GM12878 (cell line): ENCODE measurements around the gene FNIP1. TPM values are rescaled to one million over a fixed set of nuclear protein-coding genes. Genes with fewer than 3 reads are reported as not detected.

Experiments used
- ATAC-seq: fragments of 200-7000 bp; cut with Tn5 transposase; 3 replicates; pipeline ENCODE4 v1.9.1; 2020; ENCODE audit warnings: mild to moderate bottlenecking, moderate library complexity
- BruUV-seq: library from RNA; stranded (reverse); fragments of 400-500 nt; replicated peaks from 2 replicates; lab custom pipeline; 2021; lab: Mats Ljungman, UMichigan
- CTCF ChIA-PET: fragments of 300-600 bp; sonication (Branson Sonifier 250); formaldehyde crosslinking; extraction: SDS; loops from one replicate; lab custom pipeline; 2021; ENCODE audit warnings: inconsistent platforms; lab: Yijun Ruan, JAX
- POLR2A ChIA-PET: fragments of 350-600 bp; formaldehyde crosslinking; extraction: SDS; loops from one replicate; lab custom pipeline; 2021; ENCODE audit warnings: inconsistent platforms; lab: Charles Lee
- RAD21 ChIA-PET: fragments of 300-600 bp; sonication (Branson Sonifier 250); formaldehyde crosslinking; loops from one replicate; lab custom pipeline; 2023; ENCODE audit warnings: antibody characterized with exemption; ENCODE audit not compliant: unreplicated experiment; lab: Charles Lee
- SMC1A ChIA-PET: fragments of 300-600 bp; sonication (Branson Sonifier 250); formaldehyde crosslinking; loops from one replicate; lab custom pipeline; 2023; ENCODE audit not compliant: unreplicated experiment, uncharacterized antibody; lab: Charles Lee
- DNase-seq: peaks from one replicate; pipeline ENCODE4 v3.0.0-alpha.2; 2011; ENCODE audit warnings: low read depth, low spot score
- FAIRE-seq: peaks from 3 replicates; lab custom pipeline; 2011; peaks lifted over from hg19 to GRCh38; lab: Jason Lieb, UNC
- H2AFZ ChIP-seq: 2 replicates; pipeline ENCODE4 v1.6.0; 2011; ENCODE audit warnings: low read depth, low read length, control low read depth; ENCODE audit not compliant: control insufficient read depth
- H3K27ac ChIP-seq: 2 replicates; pipeline ENCODE4 v1.5.1; 2011; ENCODE audit warnings: control low read depth; ENCODE audit not compliant: control insufficient read depth, insufficient read depth
- H3K27me3 ChIP-seq, 2 experiments: replicated peaks in 1 of 2; 2 replicates each; pipeline versions ENCODE4 v1.6.0 to v1.6.1; 2011; ENCODE audit warnings: low read length in 1 of 2; ENCODE audit not compliant: control insufficient read depth in 2 of 2, insufficient read depth in 2 of 2
- H3K36me3 ChIP-seq, 2 experiments: 2 replicates each; pipeline ENCODE4 v1.5.1; 2011; ENCODE audit warnings: low read length in 1 of 2; ENCODE audit not compliant: control insufficient read depth in 2 of 2, insufficient read depth in 2 of 2
- H3K4me1 ChIP-seq: 2 replicates; pipeline ENCODE4 v1.6.1; 2011; ENCODE audit warnings: mild to moderate bottlenecking, low read length, moderate library complexity, mixed read lengths; ENCODE audit not compliant: control insufficient read depth, insufficient read depth
- H3K4me2 ChIP-seq: 2 replicates; pipeline ENCODE4 v1.6.0; 2011; ENCODE audit warnings: control low read depth; ENCODE audit not compliant: control insufficient read depth, insufficient read depth
- H3K4me3 ChIP-seq: fragments of 200-600 bp; sonication (generic); 2 replicates; pipeline ENCODE4 v1.5.1; 2016
- H3K79me2 ChIP-seq: 2 replicates; pipeline ENCODE4 v1.6.0; 2011; ENCODE audit warnings: low read length; ENCODE audit not compliant: control insufficient read depth, insufficient read depth
- H3K9ac ChIP-seq: 2 replicates; pipeline ENCODE4 v1.8.0; 2011; ENCODE audit warnings: low read length, control low read depth, mixed read lengths; ENCODE audit not compliant: control insufficient read depth, insufficient read depth
- H3K9me3 ChIP-seq: replicated peaks from 3 replicates; pipeline ENCODE4 v1.5.1; 2011; ENCODE audit warnings: mild to moderate bottlenecking, low read length; ENCODE audit not compliant: control insufficient read depth, insufficient read depth
- H4K20me1 ChIP-seq: 2 replicates; pipeline ENCODE4 v1.6.0; 2011; ENCODE audit not compliant: control insufficient read depth, insufficient read depth
- CEBPB ChIP-seq, 2 experiments: fragments of 150-350 bp in 1 of 2; IDR thresholded peaks; 2 replicates each; pipeline ENCODE4 v1.6.1; 2012 to 2014; ENCODE audit warnings: low read depth in 2 of 2, low read length in 2 of 2, borderline replicate concordance in 1 of 2, inconsistent platforms in 1 of 2
- FOS ChIP-seq: IDR thresholded peaks from 3 replicates; pipeline ENCODE4 v1.6.1; 2011; ENCODE audit warnings: borderline replicate concordance; ENCODE audit not compliant: insufficient read length; ENCODE audit errors: extremely low read depth
- JUNB ChIP-seq: IDR thresholded peaks from 2 replicates; pipeline ENCODE4 v1.6.1; 2016; ENCODE audit warnings: antibody characterized with exemption, mild to moderate bottlenecking
- MXI1 ChIP-seq: fragments of 150-350 bp; IDR thresholded peaks from 2 replicates; pipeline ENCODE4 v1.6.1; 2011; ENCODE audit warnings: low read depth, mild to moderate bottlenecking, inconsistent platforms, low read length, improper control_type of control experiment
- PAX5 ChIP-seq: IDR thresholded peaks from 2 replicates; pipeline ENCODE4 v1.6.1; 2011; ENCODE audit warnings: low read depth, low read length, borderline replicate concordance
- POLR2AphosphoS5 ChIP-seq: IDR thresholded peaks from 2 replicates; pipeline ENCODE4 v1.6.1; 2011; ENCODE audit warnings: mild to moderate bottlenecking, low read length, inconsistent platforms
- RB1 ChIP-seq: fragments of 450-650 bp; formaldehyde crosslinking; IDR thresholded peaks from 2 replicates; pipeline ENCODE4 v1.6.1; 2017; ENCODE audit warnings: mild to moderate bottlenecking, borderline replicate concordance
- TCF7 ChIP-seq: IDR thresholded peaks from 2 replicates; pipeline ENCODE4 v1.6.1; 2014; ENCODE audit warnings: antibody characterized with exemption, borderline replicate concordance
- ZBED1 ChIP-seq: IDR thresholded peaks from 2 replicates; pipeline ENCODE4 v1.6.1; 2016; ENCODE audit warnings: borderline replicate concordance
- in situ Hi-C: fragments of 300-500 bp; cut with MboI; formaldehyde crosslinking; loops from 9 replicates; pipeline ENCODE4 v1.14.3; 2018; ENCODE audit warnings: mixed read lengths
- intact Hi-C: fragments of 100-400 bp; cut with micrococcal nuclease; formaldehyde crosslinking; loops from one replicate; pipeline ENCODE4 v1.14.2; 2022; ENCODE audit not compliant: unreplicated experiment
- polyA plus RNA-seq, 11 experiments: library from polyadenylated mRNA; depleted of rRNA in 4 of 11; unstranded in 6 of 11; stranded (reverse) in 5 of 11; fragments of >200 nt; fragmentation: Nextera tagmentation in 4 of 11; fragmentation: Illumina TruSeq in 1 of 11; extraction: Ambion mirVana in 4 of 11; extraction: Trizol in 1 of 11; gene quantifications; 1 replicate in 1 of 11; 2 replicates in 10 of 11; pipeline versions ENCODE4 v1.2.1 to v1.2.3, GENCODE V29; 2011 to 2016; ENCODE audit warnings: inconsistent platforms in 2 of 11, missing spikeins in 2 of 11, low read depth in 1 of 11
- total RNA-seq, 4 experiments: library from RNA; depleted of rRNA in 3 of 4; stranded (reverse); fragments of >200 nt in 3 of 4; fragmentation: Illumina TruSeq in 1 of 4; extraction: Trizol in 1 of 4; gene quantifications; 2 replicates each; pipeline versions ENCODE4 v1.2.1 to v1.2.3, GENCODE V29; 2013 to 2021
- TF ChIP-seq, protein P1 (sequence below): fragments of 450-650 bp; formaldehyde crosslinking; IDR thresholded peaks from 2 replicates; pipeline ENCODE4 v1.4.0; 2022; ENCODE audit warnings: mild to moderate bottlenecking, moderate library complexity
- TF ChIP-seq, protein P2 (sequence below): IDR thresholded peaks from 2 replicates; pipeline ENCODE4 v1.6.1; 2012; ENCODE audit warnings: improper control_type of control experiment, low read depth, low read length; ENCODE audit not compliant: insufficient replicate concordance
- TF ChIP-seq, protein P3 (sequence below): IDR thresholded peaks from 2 replicates; pipeline ENCODE4 v1.6.1; 2011; ENCODE audit warnings: borderline replicate concordance, low read depth, mild to moderate bottlenecking, moderate library complexity, low read length; ENCODE audit not compliant: insufficient read depth, poor library complexity, severe bottlenecking

The FNIP1 gene
- total and polyA plus RNA-seq, 10 of the 15 experiments (the other 5 are each of a cell fraction or from before 2014, with no cell fraction given): 4.3 to 18.0 (median 14.0) TPM

DNA sequence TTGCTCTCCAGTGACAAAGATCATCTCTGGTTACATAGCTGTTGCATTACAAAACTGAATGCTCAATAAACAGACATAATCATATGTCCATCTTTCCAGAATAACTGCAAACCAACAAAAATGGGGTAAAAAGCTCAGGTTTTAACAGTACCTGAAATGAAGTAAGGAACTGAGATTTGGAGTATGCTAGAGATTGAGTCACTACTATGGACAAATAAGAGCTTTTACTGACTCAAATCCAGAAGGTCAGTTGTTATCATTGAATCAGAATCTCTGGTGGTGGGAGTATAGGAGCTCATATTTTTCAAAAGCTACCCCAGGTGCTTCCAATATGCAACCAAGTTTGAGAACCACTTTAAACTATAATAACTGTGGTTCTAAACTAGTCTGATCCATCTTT lies 157.7 kb downstream of the FNIP1 start:
- in situ Hi-C loops (no loop called here), intact Hi-C loops (loop anchor here (5.0 kb wide), 1 partner anchor 467 kb away; the partner anchor contains the start of gene LYRM7)
- POLR2A ChIA-PET: interaction anchor here (0.9 to 1.5 kb wide), 3 partner anchors 11 to 44 kb away, joined by 4 to 5 read pairs (median 4); no protein-coding TSS in a partner anchor
- Histone ChIP-seq H3K9ac (no peak overlapping the region), H3K9me3 (no peaks in the 10 kb centered on the region), H3K4me2 (no peak overlapping the region), H2AFZ (no peak overlapping the region; the same call in 1 of the 2 replicates), H3K79me2 (peaks cover 9% of the 10 kb centered on the region), H3K36me3 (no peaks in the 10 kb centered on the region; a peak in 1 of 4 replicates), H4K20me1 (no peaks in the 10 kb centered on the region), H3K4me3 (no peak overlapping the region), H3K27ac (no peak overlapping the region), H3K27me3 (no peaks in the 10 kb centered on the region), H3K4me1 (peaks cover 26% of the 10 kb centered on the region)
- DNase-seq: no peak
- no peak for FAIRE-seq
- CTCF ChIA-PET: interaction anchor here (0.6 to 3.6 kb wide), 4 partner anchors 12 to 150 kb away, joined by 3 to 13 read pairs (median 4); no protein-coding TSS in a partner anchor
- no TSS peak for BruUV-seq
- ATAC-seq: no peak
- RAD21 ChIA-PET: interaction anchor here (1.1 to 2.6 kb wide), 2 partner anchors 8 to 44 kb away, joined by 3 to 10 read pairs; no protein-coding TSS in a partner anchor
- SMC1A ChIA-PET: interaction anchor here (0.8 to 2.8 kb wide), 6 partner anchors 9 to 369 kb away, joined by 3 to 12 read pairs (median 6); no protein-coding TSS in a partner anchor
- TF ChIP-seq, protein P1, sequence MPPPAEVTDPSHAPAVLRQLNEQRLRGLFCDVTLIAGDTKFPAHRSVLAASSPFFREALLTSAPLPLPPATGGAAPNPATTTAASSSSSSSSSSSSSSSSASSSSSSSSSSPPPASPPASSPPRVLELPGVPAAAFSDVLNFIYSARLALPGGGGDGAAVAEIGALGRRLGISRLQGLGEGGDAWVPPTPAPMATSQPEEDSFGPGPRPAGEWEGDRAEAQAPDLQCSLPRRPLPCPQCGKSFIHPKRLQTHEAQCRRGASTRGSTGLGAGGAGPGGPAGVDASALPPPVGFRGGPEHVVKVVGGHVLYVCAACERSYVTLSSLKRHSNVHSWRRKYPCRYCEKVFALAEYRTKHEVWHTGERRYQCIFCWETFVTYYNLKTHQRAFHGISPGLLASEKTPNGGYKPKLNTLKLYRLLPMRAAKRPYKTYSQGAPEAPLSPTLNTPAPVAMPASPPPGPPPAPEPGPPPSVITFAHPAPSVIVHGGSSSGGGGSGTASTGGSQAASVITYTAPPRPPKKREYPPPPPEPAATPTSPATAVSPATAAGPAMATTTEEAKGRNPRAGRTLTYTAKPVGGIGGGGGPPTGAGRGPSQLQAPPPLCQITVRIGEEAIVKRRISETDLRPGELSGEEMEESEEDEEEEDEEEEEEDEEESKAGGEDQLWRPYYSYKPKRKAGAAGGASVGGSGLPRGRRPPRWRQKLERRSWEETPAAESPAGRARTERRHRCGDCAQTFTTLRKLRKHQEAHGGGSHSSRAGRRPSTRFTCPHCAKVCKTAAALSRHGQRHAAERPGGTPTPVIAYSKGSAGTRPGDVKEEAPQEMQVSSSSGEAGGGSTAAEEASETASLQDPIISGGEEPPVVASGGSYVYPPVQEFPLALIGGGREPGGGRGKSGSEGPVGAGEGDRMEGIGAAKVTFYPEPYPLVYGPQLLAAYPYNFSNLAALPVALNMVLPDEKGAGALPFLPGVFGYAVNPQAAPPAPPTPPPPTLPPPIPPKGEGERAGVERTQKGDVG: no peak
- TF ChIP-seq, protein P2, sequence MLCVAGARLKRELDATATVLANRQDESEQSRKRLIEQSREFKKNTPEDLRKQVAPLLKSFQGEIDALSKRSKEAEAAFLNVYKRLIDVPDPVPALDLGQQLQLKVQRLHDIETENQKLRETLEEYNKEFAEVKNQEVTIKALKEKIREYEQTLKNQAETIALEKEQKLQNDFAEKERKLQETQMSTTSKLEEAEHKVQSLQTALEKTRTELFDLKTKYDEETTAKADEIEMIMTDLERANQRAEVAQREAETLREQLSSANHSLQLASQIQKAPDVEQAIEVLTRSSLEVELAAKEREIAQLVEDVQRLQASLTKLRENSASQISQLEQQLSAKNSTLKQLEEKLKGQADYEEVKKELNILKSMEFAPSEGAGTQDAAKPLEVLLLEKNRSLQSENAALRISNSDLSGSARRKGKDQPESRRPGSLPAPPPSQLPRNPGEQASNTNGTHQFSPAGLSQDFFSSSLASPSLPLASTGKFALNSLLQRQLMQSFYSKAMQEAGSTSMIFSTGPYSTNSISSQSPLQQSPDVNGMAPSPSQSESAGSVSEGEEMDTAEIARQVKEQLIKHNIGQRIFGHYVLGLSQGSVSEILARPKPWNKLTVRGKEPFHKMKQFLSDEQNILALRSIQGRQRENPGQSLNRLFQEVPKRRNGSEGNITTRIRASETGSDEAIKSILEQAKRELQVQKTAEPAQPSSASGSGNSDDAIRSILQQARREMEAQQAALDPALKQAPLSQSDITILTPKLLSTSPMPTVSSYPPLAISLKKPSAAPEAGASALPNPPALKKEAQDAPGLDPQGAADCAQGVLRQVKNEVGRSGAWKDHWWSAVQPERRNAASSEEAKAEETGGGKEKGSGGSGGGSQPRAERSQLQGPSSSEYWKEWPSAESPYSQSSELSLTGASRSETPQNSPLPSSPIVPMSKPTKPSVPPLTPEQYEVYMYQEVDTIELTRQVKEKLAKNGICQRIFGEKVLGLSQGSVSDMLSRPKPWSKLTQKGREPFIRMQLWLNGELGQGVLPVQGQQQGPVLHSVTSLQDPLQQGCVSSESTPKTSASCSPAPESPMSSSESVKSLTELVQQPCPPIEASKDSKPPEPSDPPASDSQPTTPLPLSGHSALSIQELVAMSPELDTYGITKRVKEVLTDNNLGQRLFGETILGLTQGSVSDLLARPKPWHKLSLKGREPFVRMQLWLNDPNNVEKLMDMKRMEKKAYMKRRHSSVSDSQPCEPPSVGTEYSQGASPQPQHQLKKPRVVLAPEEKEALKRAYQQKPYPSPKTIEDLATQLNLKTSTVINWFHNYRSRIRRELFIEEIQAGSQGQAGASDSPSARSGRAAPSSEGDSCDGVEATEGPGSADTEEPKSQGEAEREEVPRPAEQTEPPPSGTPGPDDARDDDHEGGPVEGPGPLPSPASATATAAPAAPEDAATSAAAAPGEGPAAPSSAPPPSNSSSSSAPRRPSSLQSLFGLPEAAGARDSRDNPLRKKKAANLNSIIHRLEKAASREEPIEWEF: no peak
- no peak for TF ChIP-seq RB1
- no peak for TF ChIP-seq PAX5
- no peak for TF ChIP-seq CEBPB (IDR thresholded peaks at IDR 0.05; ENCODE audit: borderline replicate concordance in 1 of 2, low read depth in 2 of 2, low read length in 2 of 2)
- no peak for TF ChIP-seq POLR2AphosphoS5
- TF ChIP-seq FOS: no peak
- TF ChIP-seq ZBED1: no peak
- TF ChIP-seq MXI1: no peak
- TF ChIP-seq TCF7: no peak
- peak; percentile 83 for TF ChIP-seq JUNB
- TF ChIP-seq, protein P3, sequence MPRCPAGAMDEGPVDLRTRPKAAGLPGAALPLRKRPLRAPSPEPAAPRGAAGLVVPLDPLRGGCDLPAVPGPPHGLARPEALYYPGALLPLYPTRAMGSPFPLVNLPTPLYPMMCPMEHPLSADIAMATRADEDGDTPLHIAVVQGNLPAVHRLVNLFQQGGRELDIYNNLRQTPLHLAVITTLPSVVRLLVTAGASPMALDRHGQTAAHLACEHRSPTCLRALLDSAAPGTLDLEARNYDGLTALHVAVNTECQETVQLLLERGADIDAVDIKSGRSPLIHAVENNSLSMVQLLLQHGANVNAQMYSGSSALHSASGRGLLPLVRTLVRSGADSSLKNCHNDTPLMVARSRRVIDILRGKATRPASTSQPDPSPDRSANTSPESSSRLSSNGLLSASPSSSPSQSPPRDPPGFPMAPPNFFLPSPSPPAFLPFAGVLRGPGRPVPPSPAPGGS: no peak
